Activated CD4-positive, alpha-beta T cell treated with anti-CD3 and anti-CD28 coated beads, Interleukin-2, amount 50 U/mL, for 48 hours (primary cell): ENCODE data around the gene RAI1.

ENCODE experiments used
- DNase-seq, 2 experiments: peaks; one replicate each; pipeline ENCODE4 v3.0.0-alpha.2; 2020

RAI1 gene

GRCh38 chr17:17754719-17755686 is 73.7 kb downstream of the RAI1 start:
- no peak for DNase-seq

- no peak for DNase-seq
Observed at GRCh38 chr17:17755715-17756114, 74.5 kb downstream of the RAI1 start.

- peak; percentile 16 to 19 for DNase-seq
Observed at GRCh38 chr17:17757391-17757791, 76.1 kb downstream of the RAI1 start.

- no peak for DNase-seq
Observed at GRCh38 chr17:17757956-17758845, 76.9 kb downstream of the RAI1 start.

GRCh38 chr17:17758941-17759563 is 77.8 kb downstream of the RAI1 start:
- DNase-seq: no peak

- no peak for DNase-seq
Observed at GRCh38 chr17:17760350-17760749, 79.1 kb downstream of the RAI1 start.

GRCh38 chr17:17760872-17761550 is 79.8 kb downstream of the RAI1 start:
- no peak for DNase-seq

- no peak for DNase-seq
Observed at GRCh38 chr17:17761894-17762743, 80.9 kb downstream of the RAI1 start.

- no peak for DNase-seq
Observed at GRCh38 chr17:17762744-17763105, 81.5 kb downstream of the RAI1 start.

GRCh38 chr17:17763136-17763535 is 81.9 kb downstream of the RAI1 start:
- no peak for DNase-seq

- no peak for DNase-seq
Observed at GRCh38 chr17:17763734-17764133, 82.5 kb downstream of the RAI1 start.

- no peak for DNase-seq
Observed at GRCh38 chr17:17765359-17766076, 84.3 kb downstream of the RAI1 start.

- DNase-seq: no peak
Observed at GRCh38 chr17:17766077-17766743, 85.0 kb downstream of the RAI1 start.

- DNase-seq: no peak
Observed at GRCh38 chr17:17766744-17767120, 85.5 kb downstream of the RAI1 start.

- DNase-seq: no peak
Observed at GRCh38 chr17:17767154-17767869, 86.1 kb downstream of the RAI1 start.

- no peak for DNase-seq
Observed at GRCh38 chr17:17767887-17768418, 86.7 kb downstream of the RAI1 start.

GRCh38 chr17:17768424-17769088 is 87.3 kb downstream of the RAI1 start:
- DNase-seq: no peak

GRCh38 chr17:17769869-17770631 is 88.8 kb downstream of the RAI1 start:
- DNase-seq: no peak
